ENCODE results near the gene BSPRY. TPM values are rescaled to one million over a fixed set of nuclear protein-coding genes. Genes with fewer than 3 reads are reported as not detected.
"Not testable (repeated sequence)": the region's sequence is repeated elsewhere in the genome, so short reads cannot be mapped to it uniquely, and the experiment has no call there.

BSPRY gene
- total and polyA plus RNA-seq, 7 donors: 0.27 to 23.6 (median 0.66) TPM

DNA sequence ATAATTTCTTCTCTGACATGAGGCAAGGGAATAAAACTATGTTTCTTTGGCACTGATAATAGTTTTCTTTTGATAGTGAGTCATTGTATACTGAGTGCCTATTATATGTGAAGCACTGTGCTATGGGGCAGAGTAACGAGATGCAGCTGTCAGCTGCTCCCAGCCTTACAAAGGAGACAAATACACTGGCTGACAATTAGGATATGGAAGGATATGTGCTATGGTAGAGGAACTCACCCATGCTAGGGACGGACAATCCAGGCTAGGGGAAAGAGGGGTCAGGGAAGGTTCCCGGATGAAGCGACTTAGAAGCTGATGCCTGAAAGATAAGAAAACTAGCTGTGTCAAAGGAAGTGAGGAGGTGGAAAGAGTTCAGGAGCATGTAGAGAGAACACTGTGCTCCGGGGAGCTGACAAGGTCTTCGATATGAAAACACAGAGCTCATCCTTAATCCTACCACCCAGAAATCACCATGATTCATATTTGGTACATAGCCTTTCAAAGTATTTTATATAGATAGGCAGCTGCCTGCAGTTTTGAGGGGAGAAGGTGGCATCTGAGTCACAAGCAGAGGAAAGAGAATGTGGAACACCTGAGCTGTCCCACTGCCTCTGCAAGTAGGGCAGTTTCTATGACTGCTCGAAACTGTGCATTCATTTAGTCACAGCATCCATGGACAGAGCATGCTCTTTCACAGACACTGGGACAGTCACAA, 12.1 kb downstream of the BSPRY start:
- no peak for DNase-seq
- TF ChIP-seq POLR2AphosphoS5 (IDR thresholded peaks at IDR 0.05) (no peak), POLR2A (IDR thresholded peaks at IDR 0.05) (no peak), EP300 (IDR thresholded peaks at IDR 0.05) (no peak)
- TF ChIP-seq, protein P1, sequence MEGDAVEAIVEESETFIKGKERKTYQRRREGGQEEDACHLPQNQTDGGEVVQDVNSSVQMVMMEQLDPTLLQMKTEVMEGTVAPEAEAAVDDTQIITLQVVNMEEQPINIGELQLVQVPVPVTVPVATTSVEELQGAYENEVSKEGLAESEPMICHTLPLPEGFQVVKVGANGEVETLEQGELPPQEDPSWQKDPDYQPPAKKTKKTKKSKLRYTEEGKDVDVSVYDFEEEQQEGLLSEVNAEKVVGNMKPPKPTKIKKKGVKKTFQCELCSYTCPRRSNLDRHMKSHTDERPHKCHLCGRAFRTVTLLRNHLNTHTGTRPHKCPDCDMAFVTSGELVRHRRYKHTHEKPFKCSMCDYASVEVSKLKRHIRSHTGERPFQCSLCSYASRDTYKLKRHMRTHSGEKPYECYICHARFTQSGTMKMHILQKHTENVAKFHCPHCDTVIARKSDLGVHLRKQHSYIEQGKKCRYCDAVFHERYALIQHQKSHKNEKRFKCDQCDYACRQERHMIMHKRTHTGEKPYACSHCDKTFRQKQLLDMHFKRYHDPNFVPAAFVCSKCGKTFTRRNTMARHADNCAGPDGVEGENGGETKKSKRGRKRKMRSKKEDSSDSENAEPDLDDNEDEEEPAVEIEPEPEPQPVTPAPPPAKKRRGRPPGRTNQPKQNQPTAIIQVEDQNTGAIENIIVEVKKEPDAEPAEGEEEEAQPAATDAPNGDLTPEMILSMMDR (IDR thresholded peaks at IDR 0.05): no peak
- Histone ChIP-seq H3K4me1 (no peaks in the 10 kb centered on the region), H3K36me3 (no peaks in the 10 kb centered on the region), H3K9me3 (no peaks in the 10 kb centered on the region), H3K27ac (no peak overlapping the region), H3K27me3 (no peaks in the 10 kb centered on the region), H3K4me3 (no peak overlapping the region)
- intact Hi-C loops (cut with DNase I): no loop called here
- 73 to 80% methylated on average over 7 of the region's 7 CpGs for WGBS, 2 donors

DNA sequence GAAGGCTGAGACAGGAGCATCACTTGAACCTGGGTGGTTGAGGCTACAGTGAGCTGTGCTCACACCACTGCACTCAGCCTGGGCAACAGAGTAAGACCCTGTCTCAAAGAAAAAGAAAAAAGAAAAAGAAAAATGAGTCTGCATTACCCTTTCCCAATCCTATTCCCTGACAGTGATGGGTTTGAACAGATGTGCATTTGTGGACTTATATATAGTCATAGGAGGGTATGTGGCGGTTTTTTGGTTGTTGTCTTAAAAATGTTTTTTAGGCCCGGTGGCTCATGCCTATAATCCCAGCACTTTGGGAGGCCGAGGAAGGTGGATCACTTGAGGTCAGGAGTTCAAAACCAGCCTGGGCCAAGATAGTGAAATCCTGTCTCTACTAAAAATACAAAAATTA, 14.0 kb downstream of the BSPRY start:
- Histone ChIP-seq H3K27ac (no peak overlapping the region), H3K4me3 (no peak overlapping the region), H3K27me3 (no peaks in the 10 kb centered on the region), H3K36me3 (no peaks in the 10 kb centered on the region), H3K9me3 (no peaks in the 10 kb centered on the region), H3K4me1 (no peaks in the 10 kb centered on the region)
- intact Hi-C loops (cut with DNase I): no loop called here
- no peak for TF ChIP-seq POLR2A (IDR thresholded peaks at IDR 0.05)
- TF ChIP-seq EP300 (IDR thresholded peaks at IDR 0.05): no peak
- TF ChIP-seq POLR2AphosphoS5 (IDR thresholded peaks at IDR 0.05): no peak
- TF ChIP-seq, protein P1 (IDR thresholded peaks at IDR 0.05): no peak
- DNase-seq: no peak
- 79 to 80% methylated on average over 3 of the region's 3 CpGs for WGBS, 2 donors

DNA sequence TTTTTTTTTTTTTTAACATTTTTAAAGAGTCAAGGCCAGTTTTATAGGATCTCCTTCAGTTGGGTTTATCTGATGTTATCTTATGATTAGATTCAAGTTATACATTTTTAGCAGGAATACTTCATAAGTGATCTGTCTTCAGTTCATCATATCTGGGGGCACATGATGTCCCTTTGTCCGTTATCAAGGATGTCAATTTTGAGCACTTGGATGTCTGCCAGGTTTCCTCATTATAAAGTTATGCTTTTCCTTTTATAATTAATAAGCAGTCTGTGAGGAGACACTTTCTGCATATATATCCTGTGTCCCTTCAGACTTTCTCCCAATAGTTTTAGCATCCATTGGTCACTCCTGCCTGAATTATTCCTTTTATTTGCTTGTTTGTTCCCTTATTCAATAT, 15.6 kb downstream of the BSPRY start:
- intact Hi-C loops (cut with DNase I): no loop called here
- no peak overlapping the region for H3K4me3 ChIP-seq
- no peaks in the 10 kb centered on the region for H3K27me3 ChIP-seq
- H3K27ac ChIP-seq: no peak overlapping the region
- TF ChIP-seq EP300 (IDR thresholded peaks at IDR 0.05): no peak
- TF ChIP-seq POLR2AphosphoS5 (IDR thresholded peaks at IDR 0.05): no peak
- TF ChIP-seq POLR2A (IDR thresholded peaks at IDR 0.05): no peak
- TF ChIP-seq, protein P1 (IDR thresholded peaks at IDR 0.05): no peak
- no peaks in the 10 kb centered on the region for H3K4me1 ChIP-seq
- H3K36me3 ChIP-seq: no peaks in the 10 kb centered on the region
- 78 to 92% methylated on average over 1 of the region's 1 CpG for WGBS, 2 donors
- no peaks in the 10 kb centered on the region for H3K9me3 ChIP-seq
- DNase-seq: no peak

DNA sequence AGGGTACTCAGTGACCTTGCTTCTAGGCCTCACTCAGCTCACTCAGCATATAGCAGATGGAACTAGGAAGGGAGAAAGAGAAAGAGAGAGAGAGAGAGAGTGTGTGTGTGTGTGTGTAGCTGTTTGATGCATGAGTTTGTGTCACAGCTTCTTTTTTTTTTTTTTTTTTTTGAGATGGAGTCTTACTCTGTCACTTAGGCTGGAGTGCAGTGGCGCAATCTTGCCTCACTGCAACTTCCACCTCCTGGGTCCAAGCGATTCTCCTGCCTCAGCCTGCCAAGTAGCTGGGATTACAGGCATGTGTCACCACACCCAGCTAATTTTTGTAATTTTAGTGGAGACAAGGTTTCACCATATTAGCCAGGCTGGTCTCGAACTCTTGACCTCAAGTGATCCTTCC, 16.3 kb downstream of the BSPRY start:
- DNase-seq; H3K4me1 ChIP-seq; H3K9me3 ChIP-seq; H3K27ac ChIP-seq; H3K27me3 ChIP-seq; intact Hi-C loops (cut with DNase I); H3K4me3 ChIP-seq; H3K36me3 ChIP-seq: not testable (repeated sequence)
- WGBS, 2 donors: 90 to 97% methylated on average over 3 of the region's 3 CpGs

DNA sequence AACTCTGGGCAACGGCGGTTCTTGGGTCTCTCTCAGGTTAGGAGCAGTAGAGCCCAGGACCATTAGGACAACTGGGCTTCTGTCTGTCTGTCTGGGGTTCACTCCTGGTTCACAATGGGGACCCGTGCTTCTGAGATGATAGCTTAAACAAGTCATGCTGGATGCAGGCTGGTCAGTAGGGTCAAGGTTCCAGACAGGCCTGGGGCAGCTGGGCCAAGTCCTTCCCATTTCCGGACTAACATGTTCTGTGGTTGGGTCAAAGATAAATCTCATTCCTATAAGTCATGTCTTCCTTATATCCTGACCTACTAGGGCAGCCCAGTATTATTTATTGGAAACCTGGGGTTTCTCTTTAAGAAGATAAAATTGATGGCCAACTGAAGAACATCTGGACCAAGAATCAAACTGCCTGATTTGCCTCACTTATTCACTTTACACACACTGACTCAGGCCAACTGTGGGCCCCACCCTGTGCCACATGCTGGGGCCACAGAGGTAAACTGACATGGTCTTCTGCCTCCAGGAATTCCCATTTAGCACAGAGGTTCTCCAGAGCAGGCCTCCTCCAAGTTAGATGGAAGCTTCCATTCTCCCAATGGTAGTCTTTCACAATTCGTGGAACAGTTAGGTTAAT, 19.1 kb downstream of the BSPRY start:
- Histone ChIP-seq H3K27me3 (no peaks in the 10 kb centered on the region), H3K9me3 (no peaks in the 10 kb centered on the region), H3K36me3 (peaks cover 0 to 12% (median 1%) of the 10 kb centered on the region in 4 donors), H3K4me1 (no peaks in the 10 kb centered on the region), H3K27ac (no peak overlapping the region), H3K4me3 (no peak overlapping the region)
- TF ChIP-seq POLR2AphosphoS5 (IDR thresholded peaks at IDR 0.05): no peak
- TF ChIP-seq EP300 (IDR thresholded peaks at IDR 0.05): no peak
- TF ChIP-seq POLR2A (IDR thresholded peaks at IDR 0.05): no peak
- TF ChIP-seq, protein P1 (IDR thresholded peaks at IDR 0.05): no peak
- WGBS, 2 donors: 88 to 93% methylated on average over 5 of the region's 5 CpGs
- DNase-seq: no peak
- intact Hi-C loops (cut with DNase I): no loop called here
